Spinal cord (tissue), 10 donors: ENCODE results near the gene TFCP2. TPM values are rescaled to one million over a fixed set of nuclear protein-coding genes. Genes with fewer than 3 reads are reported as not detected.
"Not testable (repeated sequence)": the region's sequence is repeated elsewhere in the genome, so short reads cannot be mapped to it uniquely, and the experiment has no call there.

ENCODE experiments used
- DNase-seq, 6 donors: peaks; one replicate each; pipeline versions ENCODE4 v3.0.0 to v3.0.0-alpha.2; 2013 to 2015; ENCODE audit warnings: low spot score in 6 of 6, low read depth in 4 of 6
- H3K27ac ChIP-seq: one replicate; pipeline ENCODE4 v1.5.1; 2013; ENCODE audit warnings: low read depth, low read length, control low read depth
- H3K27me3 ChIP-seq: one replicate; pipeline ENCODE4 v1.6.1; 2013; ENCODE audit warnings: low read length; ENCODE audit not compliant: control insufficient read depth, insufficient read depth
- H3K36me3 ChIP-seq: one replicate; pipeline ENCODE4 v1.6.1; 2013; ENCODE audit warnings: low read length; ENCODE audit not compliant: control insufficient read depth, insufficient read depth
- H3K4me1 ChIP-seq: one replicate; pipeline ENCODE4 v1.6.1; 2013; ENCODE audit warnings: low read length; ENCODE audit not compliant: control insufficient read depth, insufficient read depth
- H3K4me3 ChIP-seq: one replicate; pipeline ENCODE4 v1.5.1; 2013; ENCODE audit warnings: low read depth, low read length, control low read depth
- H3K9me3 ChIP-seq: one replicate; pipeline ENCODE4 v1.6.1; 2013; ENCODE audit warnings: low read length; ENCODE audit not compliant: control insufficient read depth, insufficient read depth
- WGBS: methylation state at CpG from one replicate; pipeline ENCODE4 v1.1.5; 2013; ENCODE audit warnings: missing lambda C conversion rate; ENCODE audit not compliant: insufficient coverage; 5-methylcytosine and 5-hydroxymethylcytosine counted together
- long read RNA-seq, 4 donors: transcript quantifications; one replicate each; lab custom pipeline, GENCODE V29; 2026
- polyA plus RNA-seq, 2 donors: library from polyadenylated mRNA; unstranded; fragments of 120-200 nt; gene quantifications; one replicate each; pipeline ENCODE4 v1.2.1, GENCODE V29; 2013; ENCODE audit not compliant: insufficient read length in 2 of 2
- total RNA-seq, 2 donors: library from RNA; depleted of rRNA in 1 of 2; stranded (reverse); fragments of 120-200 nt in 1 of 2; fragments of >200 nt in 1 of 2; gene quantifications; one replicate each; pipeline versions ENCODE4 v1.2.3 to v1.2.4, GENCODE V29; 2013 to 2014
- donor health status: healthy.

Gene TFCP2, protein sequence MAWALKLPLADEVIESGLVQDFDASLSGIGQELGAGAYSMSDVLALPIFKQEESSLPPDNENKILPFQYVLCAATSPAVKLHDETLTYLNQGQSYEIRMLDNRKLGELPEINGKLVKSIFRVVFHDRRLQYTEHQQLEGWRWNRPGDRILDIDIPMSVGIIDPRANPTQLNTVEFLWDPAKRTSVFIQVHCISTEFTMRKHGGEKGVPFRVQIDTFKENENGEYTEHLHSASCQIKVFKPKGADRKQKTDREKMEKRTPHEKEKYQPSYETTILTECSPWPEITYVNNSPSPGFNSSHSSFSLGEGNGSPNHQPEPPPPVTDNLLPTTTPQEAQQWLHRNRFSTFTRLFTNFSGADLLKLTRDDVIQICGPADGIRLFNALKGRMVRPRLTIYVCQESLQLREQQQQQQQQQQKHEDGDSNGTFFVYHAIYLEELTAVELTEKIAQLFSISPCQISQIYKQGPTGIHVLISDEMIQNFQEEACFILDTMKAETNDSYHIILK
- total RNA-seq: 10 to 100 TPM; 23.2 to 23.7 TPM
- 10 to 100 TPM; 49.1 to 50.6 TPM for polyA plus RNA-seq
- long read RNA-seq, donor 1, partial matches to known transcripts: 0 of 2 reads
- long read RNA-seq, donor 1, other reads (novel, unspliced or antisense): 0 of 2 reads
- long read RNA-seq, donor 2, partial matches to known transcripts: 157 of 191 reads
- long read RNA-seq, donor 2, other reads (novel, unspliced or antisense): 34 of 191 reads
- long read RNA-seq, donor 3: 0 reads
- long read RNA-seq, donor 4, partial matches to known transcripts: 0 of 1 reads
- long read RNA-seq, donor 4, other reads (novel, unspliced or antisense): 0 of 1 reads

DNA sequence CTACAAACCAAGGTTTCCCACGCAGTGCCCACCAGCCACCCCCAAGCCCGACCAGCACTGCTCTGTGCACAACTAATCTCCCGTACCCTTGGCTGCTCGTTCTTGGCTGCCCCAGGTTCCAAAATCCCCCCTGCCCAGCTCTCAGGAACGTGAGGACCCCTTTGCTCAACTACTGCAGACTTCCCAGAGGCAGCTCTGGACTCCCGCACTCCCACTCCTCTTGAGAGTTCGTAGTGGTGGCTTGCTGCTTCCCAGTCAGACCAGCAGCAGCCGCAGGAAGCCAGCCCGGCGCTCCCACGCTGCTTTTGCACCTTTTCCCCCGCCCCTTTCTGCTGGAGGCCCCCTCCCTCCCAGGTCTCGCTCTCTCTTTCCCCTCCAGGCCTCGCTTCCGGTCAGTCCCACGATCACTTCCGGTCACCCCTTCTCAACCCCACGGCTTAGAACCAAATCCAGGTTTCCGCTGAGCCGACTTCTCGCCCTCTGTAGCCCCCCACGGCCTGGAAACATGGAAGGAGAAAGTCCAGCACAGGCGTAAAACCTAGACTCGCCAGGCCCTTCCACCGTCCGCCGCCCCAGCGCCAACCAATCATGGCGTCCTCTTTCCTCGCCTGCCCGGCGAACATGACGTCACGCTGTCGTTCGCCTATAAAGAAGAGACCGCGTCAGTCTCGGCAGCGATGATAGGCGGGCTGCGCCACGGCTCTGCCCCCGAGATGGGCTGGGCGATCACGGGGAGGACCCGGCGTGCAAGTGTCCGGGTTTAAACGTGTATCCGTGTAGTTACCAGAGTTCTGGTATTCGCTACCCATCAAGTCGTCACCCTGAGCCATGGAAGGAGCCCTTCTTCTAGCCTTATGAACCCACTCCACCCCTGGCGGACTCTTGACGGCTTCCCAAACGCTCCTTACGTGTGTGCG, at the start of gene TFCP2:
Gene TFCP2 (minus strand): TSS at position 621 of the 917 bp plus-strand sequence. CDS start 713 bp downstream, outside the sequence.
- under 1% methylated on average over 58 of the region's 58 CpGs for WGBS
- peak; percentile 90 to 99 (median 94) for DNase-seq

DNA sequence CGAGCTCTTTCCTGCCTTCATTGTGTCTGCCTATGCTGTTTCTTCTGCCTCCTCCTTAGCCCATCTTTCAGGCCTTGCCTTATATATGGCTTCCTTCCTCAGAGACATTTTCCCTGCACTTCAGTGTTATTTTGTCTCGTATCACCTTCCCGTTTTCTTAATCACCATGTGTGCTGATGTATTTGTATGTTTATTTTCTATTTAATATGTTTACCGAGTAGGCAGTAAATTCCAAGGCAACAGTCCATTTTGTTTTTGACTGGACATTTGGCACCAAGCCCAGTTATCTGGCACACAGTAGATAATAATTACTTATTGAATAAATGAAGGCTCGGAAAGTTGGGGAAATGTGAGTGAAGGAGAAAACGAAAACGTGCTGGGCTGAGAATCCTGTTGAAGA, 49.5 kb upstream of the TFCP2 start:
- 75% methylated on average over 3 of the region's 7 CpGs for WGBS
- DNase-seq: peak in 1 of 6 donors; percentile 43
- Histone ChIP-seq H3K4me1 (peaks cover 10% of the 10 kb centered on the region), H3K4me3 (no peak overlapping the region), H3K27ac (no peak overlapping the region), H3K36me3 (no peaks in the 10 kb centered on the region), H3K9me3 (no peaks in the 10 kb centered on the region), H3K27me3 (no peaks in the 10 kb centered on the region)

More for the DNA sequence above, at the start of gene TFCP2:
- Histone ChIP-seq H3K9me3 (no peaks in the 10 kb centered on the region), H3K4me1 (peaks cover 9% of the 10 kb centered on the region), H3K4me3 (peak within 1 kb of the TSS; percentile 92), H3K27me3 (no peaks in the 10 kb centered on the region), H3K27ac (peak within 1 kb of the TSS; percentile 99), H3K36me3 (no peaks in the 10 kb centered on the region)

DNA sequence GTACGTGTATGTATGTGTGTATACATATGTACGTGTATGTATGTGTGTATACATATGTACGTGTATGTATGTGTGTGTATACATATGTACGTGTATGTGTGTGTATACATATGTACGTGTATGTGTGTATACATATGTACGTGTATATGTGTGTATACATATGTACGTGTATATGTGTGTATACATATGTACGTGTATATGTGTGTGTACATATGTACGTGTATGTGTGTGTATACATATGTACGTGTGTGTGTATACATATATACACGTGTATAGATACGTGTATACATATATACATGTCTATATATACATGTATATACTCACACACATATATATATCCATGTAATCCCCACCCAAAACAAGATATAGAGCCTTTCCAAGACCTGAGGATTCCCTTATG, 46.9 kb upstream of the TFCP2 start:
- DNase-seq: not testable (repeated sequence)

DNA sequence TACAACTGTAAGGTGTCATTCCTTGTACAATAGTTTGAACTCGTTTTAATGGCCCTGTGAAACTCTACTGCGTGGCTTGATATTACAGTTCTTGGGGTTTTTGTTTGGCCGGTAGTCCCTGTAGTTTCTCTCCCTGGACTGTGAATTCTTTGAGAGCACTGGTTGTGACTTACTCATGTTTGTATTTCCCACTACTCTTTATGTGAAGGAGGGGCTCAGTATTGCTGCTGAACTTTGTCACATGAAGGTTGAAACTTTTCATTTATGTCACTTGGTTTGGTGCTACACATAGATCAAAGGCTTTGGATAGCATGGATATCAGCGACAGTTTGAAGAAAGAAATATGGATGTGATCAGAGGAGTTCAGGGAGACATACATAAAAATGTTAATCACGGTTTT, 46.4 kb upstream of the TFCP2 start:
- Histone ChIP-seq H3K4me1 (peaks cover 16% of the 10 kb centered on the region), H3K4me3 (no peak overlapping the region), H3K36me3 (peaks cover 2% of the 10 kb centered on the region), H3K27me3 (no peaks in the 10 kb centered on the region), H3K27ac (no peak overlapping the region), H3K9me3 (no peaks in the 10 kb centered on the region)
- DNase-seq: no peak
- 100% methylated on average over 1 of the region's 5 CpGs for WGBS

More for the DNA sequence above, 46.9 kb upstream of the TFCP2 start:
- peaks cover 16% of the 10 kb centered on the region for H3K4me1 ChIP-seq
- not testable (repeated sequence) for H3K27me3 ChIP-seq, H3K9me3 ChIP-seq, H3K4me3 ChIP-seq, H3K36me3 ChIP-seq, H3K27ac ChIP-seq
- WGBS: 89% methylated on average over 5 of the region's 12 CpGs

DNA sequence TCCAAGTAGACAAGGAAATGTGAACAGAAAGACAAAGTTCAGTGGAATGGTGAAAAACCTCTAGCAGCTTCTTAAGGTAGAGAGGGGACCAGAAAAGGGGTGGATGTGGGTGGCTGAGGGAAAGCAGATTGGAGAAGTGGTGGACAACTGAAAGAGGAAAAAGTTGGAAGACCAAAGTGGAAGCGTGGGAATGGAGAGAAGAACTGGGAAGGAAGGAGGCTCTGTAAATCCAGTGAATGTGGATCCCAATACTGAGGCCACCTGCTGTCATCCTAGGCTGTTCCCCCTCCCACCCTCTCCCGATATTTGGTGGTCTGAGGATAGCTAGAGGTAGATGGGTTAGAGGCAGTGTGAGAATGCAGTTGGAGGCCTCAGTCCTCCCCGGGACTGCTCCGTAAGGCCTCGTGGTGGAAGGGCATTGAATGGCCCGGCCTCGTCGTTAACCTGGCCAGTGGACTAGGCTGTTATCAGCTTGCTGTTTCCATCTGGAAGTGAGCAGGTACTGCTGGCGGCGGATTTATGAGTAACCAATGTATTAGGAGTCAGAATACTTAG, 45.7 kb upstream of the TFCP2 start:
- Histone ChIP-seq H3K27me3 (no peaks in the 10 kb centered on the region), H3K27ac (peak overlapping the region; percentile 71), H3K4me1 (peaks cover 16% of the 10 kb centered on the region)

DNA sequence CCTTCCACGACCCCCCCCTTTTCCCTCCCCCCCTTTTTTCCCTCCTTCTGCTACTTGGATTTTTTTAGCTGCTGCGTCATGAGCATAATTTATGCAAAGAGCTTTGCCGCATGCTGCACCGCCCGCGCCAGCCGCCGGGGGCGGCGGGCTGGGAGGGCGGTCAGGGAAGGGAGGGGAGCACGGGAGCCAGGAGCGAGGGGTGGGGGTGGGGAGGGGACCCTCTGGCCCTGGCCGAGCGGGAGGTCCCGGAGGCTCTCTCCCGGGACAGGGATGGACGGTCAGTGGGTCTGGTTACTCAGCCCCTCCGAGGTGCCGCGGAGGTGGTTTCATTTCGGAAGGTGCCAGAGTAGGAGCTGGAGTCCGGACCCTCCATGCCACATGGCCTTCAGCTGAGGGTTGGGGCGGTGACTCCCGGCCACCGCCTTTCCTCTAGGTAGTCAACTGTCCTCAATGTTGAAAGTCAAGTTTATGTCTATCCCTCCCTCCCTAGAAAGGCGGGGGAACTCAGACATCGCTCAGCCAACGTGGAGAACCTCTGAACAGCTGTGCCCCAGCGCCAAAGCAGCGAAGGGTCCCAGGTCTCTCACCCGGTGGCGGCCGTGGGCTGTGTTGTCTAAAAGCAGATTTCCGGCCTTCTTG, 45.2 kb upstream of the TFCP2 start, which contains the start of gene POU6F1:
Gene POU6F1 (minus strand): TSS at position 95 of the 639 bp plus-strand sequence. CDS start 11,226 bp downstream, outside the sequence.
- Histone ChIP-seq H3K4me3 (peak within 1 kb of the TSS; percentile 77), H3K9me3 (no peaks in the 10 kb centered on the region), H3K27me3 (no peaks in the 10 kb centered on the region), H3K36me3 (peaks cover 4% of the 10 kb centered on the region), H3K4me1 (peaks cover 16% of the 10 kb centered on the region), H3K27ac (peak within 1 kb of the TSS; percentile 71)
- DNase-seq: peak in 5 of 6 donors; percentile 70 to 95 (median 80)
- under 1% methylated on average over 33 of the region's 35 CpGs for WGBS

More for the DNA sequence above, 45.7 kb upstream of the TFCP2 start:
- 51% methylated on average over 3 of the region's 10 CpGs for WGBS
- Histone ChIP-seq H3K9me3 (no peaks in the 10 kb centered on the region), H3K36me3 (peaks cover 4% of the 10 kb centered on the region), H3K4me3 (peak overlapping the region; percentile 77)
- no peak for DNase-seq

DNA sequence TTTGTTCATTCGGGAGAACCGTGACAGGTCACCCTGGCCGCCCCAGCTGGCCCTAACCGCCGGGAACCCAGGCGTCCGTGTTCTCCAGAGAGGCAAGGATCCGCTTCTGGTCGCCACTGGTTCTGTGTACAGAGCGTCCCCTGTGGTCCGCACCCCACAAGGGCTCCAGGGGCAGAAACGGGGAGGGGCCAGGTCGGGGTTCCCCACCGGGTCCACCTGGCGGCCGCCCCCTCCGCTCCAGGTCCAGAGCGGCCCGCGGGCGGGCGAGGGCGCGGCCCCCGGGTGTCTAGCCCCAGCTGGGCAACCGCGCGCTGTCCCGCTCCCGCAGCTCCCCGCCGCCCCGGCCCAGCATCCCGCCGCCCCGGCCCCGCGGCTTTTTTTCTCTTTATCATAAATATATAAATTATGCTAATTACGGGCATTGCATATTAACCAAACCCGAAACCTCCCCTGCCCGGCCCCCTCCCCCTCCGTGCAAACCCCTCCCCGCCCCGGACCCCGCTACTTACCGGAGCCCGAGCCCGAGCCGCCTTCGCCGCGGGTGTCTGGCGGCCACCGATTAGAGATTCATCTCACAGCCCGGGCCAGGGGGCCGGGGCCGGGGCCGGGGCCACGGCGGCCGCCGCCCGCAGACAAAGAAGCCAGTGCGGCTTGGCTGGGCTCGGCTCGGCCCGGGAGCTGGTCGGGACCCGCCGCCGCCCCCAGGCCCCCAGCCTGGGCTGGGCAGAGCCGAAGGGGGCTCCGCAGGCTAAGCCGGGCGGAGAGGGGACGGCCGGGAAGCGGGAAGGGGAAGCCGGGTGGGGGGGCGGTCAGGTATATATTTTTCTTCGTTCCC, 44.4 kb upstream of the TFCP2 start:
- WGBS: under 1% methylated on average over 47 of the region's 81 CpGs
- DNase-seq: peak in 3 of 6 donors; percentile 32 to 82 (median 73)

DNA sequence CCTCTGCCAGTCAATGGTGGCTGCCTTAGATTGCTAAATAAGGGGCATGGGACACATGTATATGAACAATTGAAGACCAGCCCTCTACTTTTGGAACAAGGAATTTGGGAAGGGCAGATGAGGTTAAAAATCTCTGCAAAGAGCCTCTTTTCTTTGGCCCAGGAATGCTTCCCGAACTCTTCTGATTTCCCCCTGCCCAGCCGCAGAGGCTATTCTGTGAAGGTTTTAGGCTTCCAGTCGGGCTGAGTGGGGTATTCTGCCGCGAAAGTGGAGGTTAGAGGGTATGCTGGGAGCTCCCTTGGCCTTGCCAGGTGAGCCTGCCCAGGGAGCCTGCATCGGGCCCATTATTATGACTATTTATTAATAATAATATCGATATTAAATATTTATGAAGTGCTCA, 43.7 kb upstream of the TFCP2 start:
- peak overlapping the region; percentile 59 for H3K4me3 ChIP-seq
- peaks cover 4% of the 10 kb centered on the region for H3K36me3 ChIP-seq
- peak overlapping the region; percentile 69 for H3K27ac ChIP-seq
- peaks cover 17% of the 10 kb centered on the region for H3K4me1 ChIP-seq
- peak in 2 of 6 donors; percentile 27 to 53 for DNase-seq
- H3K9me3 ChIP-seq: no peaks in the 10 kb centered on the region
- WGBS: no CpG with 5 or more reads among the region's 7 CpGs
- H3K27me3 ChIP-seq: no peaks in the 10 kb centered on the region

More for the DNA sequence above, 44.4 kb upstream of the TFCP2 start:
- Histone ChIP-seq H3K36me3 (peaks cover 4% of the 10 kb centered on the region), H3K27me3 (no peaks in the 10 kb centered on the region), H3K9me3 (no peaks in the 10 kb centered on the region), H3K4me1 (peaks cover 16% of the 10 kb centered on the region), H3K27ac (peak overlapping the region; percentile 71), H3K4me3 (peak overlapping the region; percentile 77)
